SK-N-SH (cell line): ENCODE measurements around the gene PTPRD. TPM values are rescaled to one million over a fixed set of nuclear protein-coding genes. Genes with fewer than 3 reads are reported as not detected.

Experiments
- CTCF ChIA-PET: fragments of 300-600, 350-600 bp; formaldehyde crosslinking; extraction: SDS; loops from one replicate; lab custom pipeline; 2021; lab: Yijun Ruan, JAX
- POLR2A ChIA-PET: fragments of 350-600 bp; sonication (Branson Sonifier 250); formaldehyde crosslinking; extraction: SDS; loops from one replicate; lab custom pipeline; 2020; ENCODE audit warnings: antibody characterized with exemption, inconsistent platforms; lab: Yijun Ruan, JAX
- DNase-seq: peaks from one replicate; pipeline ENCODE4 v3.0.0; 2012
- H2AFZ ChIP-seq: fragments of 200-600 bp; sonication (generic); 2 replicates; pipeline ENCODE4 v1.8.1; 2016; ENCODE audit warnings: antibody characterized with exemption, mild to moderate bottlenecking, low read depth
- H3F3A ChIP-seq: fragments of 200-600 bp; sonication (generic); replicated peaks from 2 replicates; pipeline ENCODE3; 2016; ENCODE audit warnings: antibody characterized with exemption, mild to moderate bottlenecking; ENCODE audit not compliant: insufficient read depth
- H3K27ac ChIP-seq, 2 experiments: fragments of 200-500 bp in 1 of 2; fragments of 200-600 bp in 1 of 2; sonication (Bioruptor generic) in 1 of 2; sonication (generic), shearing (Covaris generic) in 1 of 2; 2 replicates each; pipeline versions ENCODE4 v1.5.1 to v1.6.1; 2014 to 2016; ENCODE audit warnings: low read depth in 2 of 2, inconsistent platforms in 1 of 2, low read length in 1 of 2, mild to moderate bottlenecking in 1 of 2, mixed read lengths in 1 of 2
- H3K27me3 ChIP-seq: fragments of 200-600 bp; sonication (generic), shearing (Covaris generic); 2 replicates; pipeline ENCODE4 v1.6.1; 2016; ENCODE audit warnings: mixed run types; ENCODE audit not compliant: insufficient read depth
- H3K36me3 ChIP-seq, 2 experiments: fragments of 200-500 bp in 1 of 2; fragments of 200-600 bp in 1 of 2; sonication (Bioruptor generic) in 1 of 2; sonication (generic) in 1 of 2; replicated peaks in 1 of 2; 2 replicates each; pipeline versions ENCODE3 to v1.5.1; 2014 to 2016; ENCODE audit warnings: low read length in 1 of 2, mild to moderate bottlenecking in 1 of 2; ENCODE audit not compliant: insufficient read depth in 2 of 2, control insufficient read depth in 1 of 2
- H3K4me1 ChIP-seq, 2 experiments: fragments of 200-500 bp in 1 of 2; fragments of 200-600 bp in 1 of 2; sonication (Bioruptor generic) in 1 of 2; sonication (generic), shearing (Covaris generic) in 1 of 2; 2 replicates each; pipeline versions ENCODE4 v1.5.1 to v1.6.1; 2014 to 2016; ENCODE audit warnings: low read depth in 1 of 2, low read length in 1 of 2, mixed run types in 1 of 2; ENCODE audit not compliant: insufficient read depth in 2 of 2, control insufficient read depth in 1 of 2
- H3K4me2 ChIP-seq: fragments of 200-600 bp; sonication (generic), shearing (Covaris generic); 2 replicates; pipeline ENCODE4 v1.6.1; 2017; ENCODE audit warnings: mixed run types
- H3K4me3 ChIP-seq, 2 experiments: fragments of 200-500 bp in 1 of 2; fragments of 200-600 bp in 1 of 2; sonication (Bioruptor generic) in 1 of 2; sonication (generic), shearing (Covaris generic) in 1 of 2; 2 replicates each; pipeline versions ENCODE4 v1.5.1 to v1.8.1; 2014 to 2016; ENCODE audit warnings: low read depth in 2 of 2, inconsistent platforms in 1 of 2, low read length in 1 of 2, mild to moderate bottlenecking in 1 of 2, mixed read lengths in 1 of 2, moderate library complexity in 1 of 2
- H3K79me2 ChIP-seq: fragments of 200-600 bp; sonication (generic); 2 replicates; pipeline ENCODE4 v1.8.1; 2017; ENCODE audit warnings: mild to moderate bottlenecking; ENCODE audit not compliant: insufficient read depth
- H3K9ac ChIP-seq: fragments of 200-600 bp; sonication (generic); 2 replicates; pipeline ENCODE4 v1.6.1; 2017; ENCODE audit warnings: mixed run types
- H3K9me2 ChIP-seq: fragments of 200-600 bp; sonication (generic); 2 replicates; pipeline ENCODE4 v1.6.1; 2017; ENCODE audit warnings: mixed run types
- H3K9me3 ChIP-seq: fragments of 200-600 bp; sonication (generic); 2 replicates; pipeline ENCODE4 v1.6.1; 2017; ENCODE audit warnings: mixed run types, mild to moderate bottlenecking, moderate library complexity
- H4K20me1 ChIP-seq: fragments of 200-600 bp; sonication (generic); 2 replicates; pipeline ENCODE4 v1.6.1; 2017; ENCODE audit warnings: mild to moderate bottlenecking, mixed run types; ENCODE audit not compliant: insufficient read depth
- CHD2 ChIP-seq: fragments of 150-350 bp; IDR thresholded peaks from 2 replicates; pipeline ENCODE4 v1.6.1; 2018; ENCODE audit warnings: low read length; ENCODE audit not compliant: partially characterized antibody
- CTCF ChIP-seq: fragments of 200-600 bp; sonication (generic); IDR thresholded peaks from 2 replicates; pipeline ENCODE4 v1.6.1; 2017; ENCODE audit warnings: antibody characterized with exemption, mild to moderate bottlenecking, moderate library complexity
- ELF1 ChIP-seq: IDR thresholded peaks from 2 replicates; pipeline ENCODE4 v1.4.0; 2012
- EP300 ChIP-seq, 2 experiments: IDR thresholded peaks; 2 replicates each; pipeline versions ENCODE4 v1.4.0 to v1.6.1; 2012; ENCODE audit warnings: borderline replicate concordance in 1 of 2, low read depth in 1 of 2, low read length in 1 of 2
- IRF3 ChIP-seq: fragments of 150-350 bp; IDR thresholded peaks from 2 replicates; pipeline ENCODE4 v1.6.1; 2016; ENCODE audit warnings: mild to moderate bottlenecking, low read depth, low read length
- NFIC ChIP-seq: IDR thresholded peaks from 2 replicates; pipeline ENCODE4 v1.4.0; 2012; ENCODE audit warnings: borderline replicate concordance
- POLR2AphosphoS5 ChIP-seq: IDR thresholded peaks from 2 replicates; pipeline ENCODE4 v1.6.1; 2012; ENCODE audit warnings: low read depth, low read length
- RAD21 ChIP-seq: IDR thresholded peaks from 2 replicates; pipeline ENCODE4 v1.6.1; 2012; ENCODE audit warnings: mild to moderate bottlenecking, low read length
- RCOR1 ChIP-seq: fragments of 150-350 bp; IDR thresholded peaks from 2 replicates; pipeline ENCODE4 v1.6.1; 2017; ENCODE audit warnings: antibody characterized with exemption, low read length
- REST ChIP-seq: IDR thresholded peaks from 2 replicates; pipeline ENCODE4 v1.6.1; 2012; ENCODE audit warnings: mild to moderate bottlenecking, low read depth, low read length, moderate library complexity
- RXRA ChIP-seq: IDR thresholded peaks from 2 replicates; pipeline ENCODE4 v1.4.0; 2012; ENCODE audit warnings: low read depth, mild to moderate bottlenecking, borderline replicate concordance
- SMC3 ChIP-seq: IDR thresholded peaks from 2 replicates; pipeline ENCODE4 v1.6.1; 2012; ENCODE audit warnings: low read depth, low read length, improper control_type of control experiment
- TAF1 ChIP-seq: IDR thresholded peaks from 2 replicates; pipeline ENCODE4 v1.6.1; 2012; ENCODE audit warnings: low read depth, mild to moderate bottlenecking, low read length, moderate library complexity, borderline replicate concordance
- TCF12 ChIP-seq: IDR thresholded peaks from 2 replicates; pipeline ENCODE4 v1.4.0; 2012
- TEAD4 ChIP-seq: IDR thresholded peaks from 2 replicates; pipeline ENCODE4 v1.4.0; 2012; ENCODE audit warnings: mild to moderate bottlenecking, borderline replicate concordance; ENCODE audit not compliant: insufficient read depth
- USF2 ChIP-seq: fragments of 150-350 bp; IDR thresholded peaks from 2 replicates; pipeline ENCODE4 v1.6.1; 2017; ENCODE audit warnings: antibody characterized with exemption, low read length, low read depth, borderline replicate concordance
- YY1 ChIP-seq: IDR thresholded peaks from 2 replicates; pipeline ENCODE4 v1.4.0; 2012; ENCODE audit warnings: low read depth, mild to moderate bottlenecking
- WGBS: methylation state at CpG from one replicate; pipeline ENCODE4 v1.1.6; 2017; ENCODE audit warnings: low lambda C conversion rate; 5-methylcytosine and 5-hydroxymethylcytosine counted together
- polyA plus RNA-seq, 3 experiments: library from polyadenylated mRNA; depleted of rRNA; stranded (reverse); fragments of >200 nt; gene quantifications; 2 replicates each; pipeline ENCODE4 v1.2.3, GENCODE V29; 2012

Gene PTPRD
- polyA plus RNA-seq, 1 of the 3 experiments (the other 2 are of a cell fraction) = 0.15 TPM

- no peak for TF ChIP-seq EP300 (IDR thresholded peaks at IDR 0.05; ENCODE audit: borderline replicate concordance in 1 of 2, low read depth in 1 of 2, low read length in 1 of 2)
- TF ChIP-seq SMC3 = no peak
- TF ChIP-seq USF2 = no peak
- no peak for TF ChIP-seq RXRA
- no peak for TF ChIP-seq NFIC
- no peak for TF ChIP-seq CTCF
- TF ChIP-seq POLR2AphosphoS5 = no peak
- no peak for TF ChIP-seq YY1
- TF ChIP-seq TCF12 = no peak
- TF ChIP-seq RAD21 = no peak
- TF ChIP-seq TAF1 = no peak
- H2AFZ ChIP-seq = no peak overlapping the region
- H3K4me1 ChIP-seq = peaks cover 0 to 6% of the 10 kb centered on the region in 2 experiments; a peak in 2 of 4 replicates
- H4K20me1 ChIP-seq = no peaks in the 10 kb centered on the region
- no peaks in the 10 kb centered on the region for H3K36me3 ChIP-seq
- no peak overlapping the region for H3K4me3 ChIP-seq
- no peaks in the 10 kb centered on the region for H3F3A ChIP-seq
- WGBS = 37% methylated on average over 3 of the region's 3 CpGs
- no peak for DNase-seq
- CTCF ChIA-PET = interaction anchor here (0.6 to 1.5 kb wide), 3 partner anchors 18 to 25 kb away, joined by 3 to 4 read pairs (median 3); no protein-coding TSS in a partner anchor
- H3K4me2 ChIP-seq = no peak overlapping the region
- H3K9ac ChIP-seq = no peak overlapping the region
- H3K27ac ChIP-seq = no peak overlapping the region
- H3K27me3 ChIP-seq = no peaks in the 10 kb centered on the region
- H3K79me2 ChIP-seq = no peaks in the 10 kb centered on the region
- POLR2A ChIA-PET = no interaction called here
- no peaks in the 10 kb centered on the region for H3K9me3 ChIP-seq
- no peaks in the 10 kb centered on the region for H3K9me2 ChIP-seq
Measured at GRCh38 chr9:9212963-9213362, 1399.8 kb downstream of the PTPRD start.

GRCh38 chr9:9202276-9202675 is 1410.5 kb downstream of the PTPRD start:
- H3K9ac ChIP-seq = no peak overlapping the region
- H3K4me1 ChIP-seq = peaks cover 0 to 2% of the 10 kb centered on the region in 2 experiments; a peak in 1 of 4 replicates
- H3K4me3 ChIP-seq = no peak overlapping the region
- no peak overlapping the region for H3K4me2 ChIP-seq
- CTCF ChIA-PET = interaction anchor here (1.8 kb wide), 1 partner anchor 10 kb away, joined by 5 read pairs; no protein-coding TSS in a partner anchor
- no peaks in the 10 kb centered on the region for H3K9me3 ChIP-seq
- no peaks in the 10 kb centered on the region for H3K27me3 ChIP-seq
- 14% methylated on average over 1 of the region's 1 CpG for whole genome bisulfite sequencing
- no peaks in the 10 kb centered on the region for H3K9me2 ChIP-seq
- no peaks in the 10 kb centered on the region for H3K79me2 ChIP-seq
- H3K36me3 ChIP-seq = no peaks in the 10 kb centered on the region
- H3F3A ChIP-seq = no peaks in the 10 kb centered on the region
- H3K27ac ChIP-seq = no peak overlapping the region
- no peak overlapping the region for H2AFZ ChIP-seq
- no peak for DNase-seq
- H4K20me1 ChIP-seq = no peaks in the 10 kb centered on the region
- POLR2A ChIA-PET = no interaction called here
- TF ChIP-seq RCOR1 (no peak), RXRA (no peak), TEAD4 (no peak), NFIC (no peak), CHD2 (no peak), YY1 (no peak), TCF12 (no peak), REST (no peak), CTCF (no peak), RAD21 (no peak), ELF1 (no peak), IRF3 (no peak)
